NCI-H128 (cell line): Measurements from ENCODE around the gene CYTH3.
"Not testable (repeated sequence)": the region's sequence is repeated elsewhere in the genome, so short reads cannot be mapped to it uniquely, and the experiment has no call there.

ENCODE experiments used
- DNase-seq: peaks from one replicate; lab custom pipeline; 2025; ENCODE audit not compliant: unreplicated experiment; lab: John Stamatoyannopoulos, UW

CYTH3 gene

GRCh38 chr7:6154542-6155404, 117.7 kb downstream of the CYTH3 start:
- no peak for DNase-seq

DNA sequence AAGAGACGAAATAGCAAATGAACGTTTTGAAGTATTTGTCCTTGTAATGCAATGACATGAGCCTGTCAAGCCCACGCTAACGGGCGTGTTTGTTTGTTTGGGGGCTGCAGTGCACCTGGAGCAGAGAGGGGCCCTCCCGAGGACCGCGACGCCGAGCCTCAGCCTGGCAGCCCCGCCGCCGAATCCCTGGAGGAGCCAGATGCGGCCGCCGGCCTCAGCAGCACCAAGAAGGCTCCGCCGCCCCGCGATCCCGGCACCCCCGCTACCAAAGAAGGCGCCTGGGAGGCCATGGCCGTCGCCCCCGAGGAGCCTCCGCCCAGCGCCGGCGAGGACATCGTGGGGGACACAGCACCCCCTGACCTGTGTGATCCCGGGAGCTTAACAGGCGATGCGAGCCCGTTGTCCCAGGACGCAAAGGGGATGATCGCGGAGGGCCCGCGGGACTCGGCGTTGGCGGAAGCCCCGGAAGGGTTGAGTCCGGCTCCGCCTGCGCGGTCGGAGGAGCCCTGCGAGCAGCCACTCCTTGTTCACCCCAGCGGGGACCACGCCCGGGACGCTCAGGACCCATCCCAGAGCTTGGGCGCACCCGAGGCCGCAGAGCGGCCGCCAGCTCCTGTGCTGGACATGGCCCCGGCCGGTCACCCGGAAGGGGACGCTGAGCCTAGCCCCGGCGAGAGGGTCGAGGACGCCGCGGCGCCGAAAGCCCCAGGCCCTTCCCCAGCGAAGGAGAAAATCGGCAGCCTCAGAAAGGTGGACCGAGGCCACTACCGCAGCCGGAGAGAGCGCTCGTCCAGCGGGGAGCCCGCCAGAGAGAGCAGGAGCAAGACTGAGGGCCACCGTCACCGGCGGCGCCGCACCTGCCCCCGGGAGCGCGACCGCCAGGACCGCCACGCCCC, 118.5 kb downstream of the CYTH3 start:
- DNase-seq = no peak

DNA sequence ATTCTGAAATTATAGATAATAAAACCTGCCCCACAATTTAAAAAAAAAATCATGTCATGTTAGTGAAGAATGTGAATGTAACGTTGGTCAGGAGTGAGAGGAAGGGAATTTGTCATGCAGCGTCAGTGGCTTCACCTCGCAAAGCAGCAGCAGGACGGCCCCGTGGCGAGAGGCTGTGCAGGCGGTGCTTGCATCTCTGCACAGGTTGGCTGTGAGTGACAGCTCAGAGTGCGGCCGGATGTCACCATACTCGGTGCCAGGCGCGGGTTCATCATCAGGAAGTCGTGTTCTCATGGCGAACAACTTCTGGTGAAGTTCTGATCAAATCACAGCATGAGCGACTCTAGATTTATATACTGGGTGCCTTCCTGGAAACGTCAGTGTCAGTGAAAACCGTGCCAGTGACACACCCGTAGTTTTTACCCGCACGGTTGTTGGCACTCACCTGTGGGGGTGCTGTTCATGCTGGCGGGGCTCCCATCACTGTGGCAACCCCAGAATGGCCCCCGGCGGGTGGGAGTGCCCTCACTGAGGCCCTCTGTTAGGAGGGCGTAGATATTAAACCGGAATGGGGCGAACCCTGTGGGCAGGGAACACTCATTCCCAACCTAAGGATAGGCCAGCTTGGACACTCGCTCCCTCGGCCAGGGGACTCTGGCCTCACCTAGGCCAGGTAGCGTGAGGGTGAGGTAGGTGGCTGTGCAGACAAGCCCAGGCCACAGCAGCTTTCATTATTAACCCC, 120.3 kb downstream of the CYTH3 start:
- DNase-seq = no peak

DNA sequence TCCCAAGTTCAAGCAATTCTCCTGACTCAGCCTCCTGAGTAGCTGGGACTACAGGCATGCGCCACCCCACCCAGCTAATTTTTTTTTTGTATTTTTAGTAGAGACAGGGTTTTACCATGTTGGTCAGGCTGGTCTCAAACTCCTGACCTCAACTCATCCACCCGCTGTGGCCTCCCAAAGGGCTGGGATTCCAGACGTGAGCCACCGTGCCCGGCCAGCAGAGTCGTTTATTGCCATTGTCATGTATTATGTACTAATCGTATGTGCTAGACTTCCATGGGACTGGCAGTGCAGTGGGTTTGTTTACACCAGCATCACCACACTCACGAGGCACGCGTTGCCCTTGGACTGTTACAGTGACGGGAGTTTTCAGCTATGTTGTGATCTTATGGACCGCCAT, 120.9 kb downstream of the CYTH3 start:
- not testable (repeated sequence) for DNase-seq

DNA sequence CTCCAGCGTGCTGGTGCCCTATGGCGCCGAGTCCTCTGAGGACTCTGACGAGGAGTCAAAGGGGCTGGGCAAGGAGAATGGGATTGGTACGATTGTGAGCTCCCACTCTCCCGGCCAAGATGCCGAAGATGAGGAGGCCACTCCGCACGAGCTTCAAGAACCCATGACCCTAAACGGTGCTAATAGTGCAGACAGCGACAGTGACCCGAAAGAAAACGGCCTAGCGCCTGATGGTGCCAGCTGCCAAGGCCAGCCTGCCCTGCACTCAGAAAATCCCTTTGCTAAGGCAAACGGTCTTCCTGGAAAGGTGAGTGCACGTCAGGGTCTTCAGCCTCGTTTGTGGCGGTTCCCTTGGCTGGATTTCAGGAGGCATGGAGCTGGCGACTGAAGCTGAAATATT, 122.4 kb downstream of the CYTH3 start:
- DNase-seq = no peak

- no peak for DNase-seq
Observed at GRCh38 chr7:6148724-6149360, 123.6 kb downstream of the CYTH3 start.

DNA sequence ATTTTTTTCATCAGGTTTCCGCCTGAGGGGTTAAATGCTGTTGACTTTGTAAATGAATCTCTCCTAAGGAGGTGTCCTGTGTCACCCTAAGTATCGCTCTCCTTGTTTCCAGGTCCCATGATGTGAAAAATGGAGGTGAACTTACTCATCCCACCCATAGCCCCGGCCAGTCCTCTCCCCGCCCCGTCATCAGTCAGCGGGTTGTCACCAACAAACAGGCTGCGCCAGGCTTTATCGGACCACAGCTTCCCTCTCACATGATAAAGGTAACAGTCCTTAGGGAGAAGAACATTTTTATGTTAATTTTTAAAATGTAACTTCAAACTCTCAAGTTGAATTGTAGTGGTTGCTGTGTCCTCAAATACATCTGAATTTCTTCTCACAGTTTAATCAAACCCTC, 124.8 kb downstream of the CYTH3 start:
- DNase-seq = no peak

DNA sequence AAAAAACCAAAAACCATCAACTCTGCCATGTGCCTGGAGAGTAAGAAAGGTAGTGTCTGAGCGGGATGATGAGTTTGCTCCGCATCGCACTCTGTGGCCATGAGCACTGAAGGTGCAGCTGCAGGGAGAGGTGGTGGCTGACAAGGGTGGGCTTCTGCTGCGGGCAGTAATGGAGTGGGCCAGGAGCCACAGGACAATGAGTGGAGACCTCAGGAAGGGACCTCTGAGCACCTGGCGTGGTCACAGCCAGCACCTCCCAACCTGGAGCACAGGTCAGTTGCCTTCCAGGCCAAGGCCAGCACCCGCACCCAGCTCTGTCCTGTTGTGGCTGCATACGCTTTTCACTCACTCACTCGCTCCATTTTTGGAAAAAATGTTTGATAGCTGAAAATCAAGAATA, 125.8 kb downstream of the CYTH3 start:
- DNase-seq = no peak

DNA sequence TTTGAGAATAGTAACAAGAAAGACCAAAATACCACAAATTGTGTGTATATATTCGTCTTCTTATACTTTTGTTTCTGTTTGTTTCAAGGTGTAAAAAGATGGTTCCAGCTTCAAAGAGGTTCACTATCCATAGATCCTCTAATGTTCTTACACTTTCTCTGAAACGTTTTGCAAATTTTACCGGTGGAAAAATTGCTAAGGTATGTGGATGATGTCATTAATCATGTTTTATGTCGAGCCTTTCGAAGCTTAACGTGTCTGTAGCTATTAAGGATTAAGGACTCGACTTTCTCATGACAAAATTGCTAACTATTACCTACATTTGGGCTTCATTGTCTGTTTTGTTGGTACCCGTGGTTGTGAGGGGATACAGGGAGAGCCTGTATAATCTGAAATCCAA, 128.4 kb downstream of the CYTH3 start:
- DNase-seq = no peak

GRCh38 chr7:6142871-6143380, 129.5 kb downstream of the CYTH3 start:
- no peak for DNase-seq

GRCh38 chr7:6139189-6139996, 133.0 kb downstream of the CYTH3 start:
- DNase-seq = no peak

DNA sequence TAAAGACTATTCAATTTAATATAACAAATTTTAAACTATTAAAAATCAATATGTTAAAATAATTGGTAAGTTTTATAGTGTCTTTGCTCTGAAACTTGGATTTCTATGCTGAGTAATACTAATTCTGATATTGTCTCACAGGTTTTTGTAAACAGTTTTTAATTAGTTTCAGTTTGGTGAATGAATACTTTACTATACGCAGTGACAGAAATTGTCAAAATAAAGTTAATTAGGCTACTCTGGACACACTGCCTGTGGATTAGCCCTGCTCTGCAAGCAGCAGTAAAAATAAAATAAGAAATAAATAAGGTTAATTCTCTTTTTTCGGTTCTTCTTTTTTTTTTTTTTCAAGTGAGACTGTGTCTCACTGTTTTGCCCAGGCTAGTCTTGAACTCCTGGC, 135.9 kb downstream of the CYTH3 start:
- DNase-seq = no peak

DNA sequence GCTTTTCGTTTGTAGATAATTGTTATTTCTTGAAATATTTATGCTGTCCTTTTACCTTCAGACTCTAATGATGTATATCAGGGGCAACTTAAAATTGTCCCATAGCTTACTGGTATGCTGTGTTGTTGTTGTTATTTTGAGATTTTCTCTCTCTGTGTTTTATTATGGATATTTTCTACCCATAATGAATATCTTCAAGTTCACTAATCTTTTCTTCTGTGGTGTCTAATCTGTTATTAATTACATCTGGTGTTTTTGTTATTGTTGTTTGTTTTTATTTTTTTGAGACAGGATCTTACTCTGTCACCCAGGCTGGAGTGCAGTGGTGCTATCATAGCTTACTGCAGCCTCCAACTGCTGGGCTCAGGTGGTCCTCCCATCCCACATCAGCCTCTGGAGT, 139.2 kb downstream of the CYTH3 start:
- no peak for DNase-seq

- DNase-seq = no peak
Observed at GRCh38 chr7:6130007-6130587, 142.3 kb downstream of the CYTH3 start.

DNA sequence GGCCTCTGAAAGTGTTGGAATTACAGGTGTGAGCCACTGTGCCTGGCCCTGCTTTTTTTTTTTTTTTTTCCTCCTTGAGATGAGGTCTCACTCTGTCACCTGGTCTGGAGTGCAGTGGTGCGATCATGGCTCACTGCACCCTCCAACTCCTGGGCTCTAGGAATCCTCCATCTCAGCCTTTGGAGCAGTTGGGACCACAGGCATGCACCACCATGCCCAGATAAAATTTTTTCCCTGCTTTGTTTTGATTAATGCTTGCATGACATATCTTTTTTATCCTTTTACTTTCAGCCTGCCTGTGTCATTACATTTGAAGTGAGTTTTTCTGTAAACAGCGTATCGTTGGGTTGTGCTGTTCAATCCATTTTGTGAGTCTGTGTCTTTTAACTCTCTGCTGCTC, 144.2 kb downstream of the CYTH3 start:
- DNase-seq = no peak

GRCh38 chr7:6127110-6127490, 145.3 kb downstream of the CYTH3 start:
- DNase-seq = no peak

GRCh38 chr7:6123843-6124242, 148.6 kb downstream of the CYTH3 start:
- DNase-seq = no peak

DNA sequence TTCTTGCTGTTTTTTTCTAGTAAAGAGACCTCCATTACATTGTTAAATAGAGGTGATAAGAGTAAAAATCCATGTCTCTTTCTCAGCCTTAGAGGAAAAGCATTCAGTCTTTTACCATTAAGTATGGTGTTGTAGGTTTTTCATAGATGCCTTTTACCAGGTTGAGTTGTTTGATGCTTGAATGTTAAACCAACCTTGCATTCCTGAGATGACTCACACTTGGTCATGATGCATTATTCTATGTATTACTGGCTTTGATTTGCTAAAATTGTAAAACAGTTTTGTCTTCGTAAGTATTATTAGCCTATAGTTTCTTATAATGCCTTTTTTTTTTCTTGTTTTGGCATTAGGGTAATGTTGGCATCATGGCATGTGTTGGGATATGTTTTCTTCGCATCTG, 151.3 kb downstream of the CYTH3 start:
- DNase-seq = no peak

DNA sequence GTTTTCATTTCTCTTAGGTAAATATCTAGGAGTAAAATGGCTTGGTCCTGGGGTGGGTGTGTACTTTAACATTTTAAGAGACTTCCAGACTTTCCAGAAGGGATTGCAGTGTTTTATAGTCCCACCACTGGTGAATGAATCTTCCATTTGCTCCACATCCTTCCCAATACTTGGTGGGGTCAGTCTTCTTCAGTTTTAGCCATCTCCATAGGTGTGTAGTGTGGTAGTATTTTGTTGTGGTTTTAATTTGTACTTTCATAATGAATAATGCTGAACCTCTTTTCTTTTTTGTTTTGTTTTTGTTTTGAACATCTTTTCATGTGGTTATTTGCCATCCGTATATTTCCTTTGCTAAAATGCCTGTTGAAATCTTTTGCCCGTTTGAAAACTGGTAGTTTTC, 154.9 kb downstream of the CYTH3 start:
- no peak for DNase-seq

- no peak for DNase-seq
Observed at GRCh38 chr7:6116211-6116610, 156.2 kb downstream of the CYTH3 start.
